HepG2 (cell line): ENCODE results near the gene MTRF1.

Experiments
- GLI4 ChIP-seq: sonication (generic); formaldehyde crosslinking; IDR thresholded peaks from 2 replicates; pipeline ENCODE4 v1.5.1; 2020; ENCODE audit warnings: missing genetic modification reagents, mild to moderate bottlenecking, moderate library complexity, borderline replicate concordance
- MTF2 ChIP-seq: sonication (generic); formaldehyde crosslinking; IDR thresholded peaks from 2 replicates; pipeline ENCODE4 v1.5.0; 2020; ENCODE audit warnings: missing genetic modification reagents, borderline replicate concordance
- MYNN ChIP-seq: sonication (generic); formaldehyde crosslinking; IDR thresholded peaks from 2 replicates; pipeline ENCODE4 v1.4.0; 2020; ENCODE audit warnings: mild to moderate bottlenecking, low read depth, missing genetic modification reagents
- MZF1 ChIP-seq: sonication (generic); formaldehyde crosslinking; IDR thresholded peaks from 2 replicates; pipeline ENCODE4 v1.8.1; 2023; ENCODE audit warnings: mild to moderate bottlenecking, missing genetic modification reagents, borderline replicate concordance
- NFYB ChIP-seq: sonication (generic); formaldehyde crosslinking; IDR thresholded peaks from 2 replicates; pipeline ENCODE4 v1.4.0; 2020; ENCODE audit warnings: missing genetic modification reagents
- NR3C1 ChIP-seq: sonication (generic); formaldehyde crosslinking; IDR thresholded peaks from 2 replicates; pipeline ENCODE4 v1.4.0; 2020; ENCODE audit warnings: missing genetic modification reagents
- TP53 ChIP-seq: sonication (generic); formaldehyde crosslinking; conservative IDR thresholded peaks from 2 replicates; pipeline ENCODE4 v1.4.0; 2020; ENCODE audit warnings: missing genetic modification reagents
- ZNF232 ChIP-seq: sonication (generic); formaldehyde crosslinking; IDR thresholded peaks from 2 replicates; pipeline ENCODE4 v1.4.0; 2020; ENCODE audit warnings: missing genetic modification reagents, borderline replicate concordance
- ZNF83 ChIP-seq: sonication (generic); formaldehyde crosslinking; IDR thresholded peaks from 2 replicates; pipeline ENCODE4 v1.4.0; 2020; ENCODE audit warnings: missing genetic modification reagents, mild to moderate bottlenecking, borderline replicate concordance

DNA sequence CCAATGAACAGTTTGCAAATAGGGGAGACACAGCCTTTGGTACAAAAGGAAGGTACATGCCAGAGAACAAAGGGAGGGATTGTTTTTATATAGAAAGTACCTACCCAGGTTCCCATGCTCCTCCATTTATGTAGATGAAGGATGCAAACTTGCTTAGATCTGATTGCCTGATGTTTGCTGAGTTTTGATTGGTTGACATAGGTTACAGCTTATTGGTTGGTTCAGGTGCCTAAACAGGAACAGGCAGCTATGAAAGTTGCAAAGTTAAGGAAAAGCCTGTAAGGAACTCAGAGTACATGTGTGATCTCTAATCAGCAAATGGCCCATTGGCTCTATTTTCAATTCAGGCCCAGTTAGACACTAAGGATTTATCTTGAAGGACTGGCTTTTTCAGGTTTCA lies 41.2 kb upstream of the MTRF1 start:
- TF ChIP-seq TP53 (CRISPR knock-in tag) (no peak), NR3C1 (CRISPR knock-in tag) (no peak), ZNF232 (no peak), MZF1 (no peak), MYNN (no peak), NFYB (CRISPR knock-in tag) (no peak), MTF2 (CRISPR knock-in tag) (no peak), GLI4 (CRISPR knock-in tag) (no peak), ZNF83 (no peak)
